PC-9 (cell line): ENCODE results near the gene LRRC46.

Experiments used
- CTCF ChIP-seq: fragments of 200-600 bp; sonication (generic); conservative IDR thresholded peaks from 2 replicates; pipeline ENCODE4 v1.6.1; 2017; ENCODE audit warnings: mixed run types, antibody characterized with exemption, mild to moderate bottlenecking, moderate library complexity
- EZH2 ChIP-seq: fragments of 200-600 bp; sonication (generic); IDR thresholded peaks from 2 replicates; pipeline ENCODE4 v1.8.0; 2017; ENCODE audit warnings: antibody characterized with exemption, low read depth

GRCh38 chr17:47838636-47839035 lies 7.2 kb downstream of the LRRC46 start:
- TF ChIP-seq CTCF (no peak), EZH2 (no peak)
